Measurements from ENCODE around the gene SHISAL2B.

SHISAL2B gene

DNA sequence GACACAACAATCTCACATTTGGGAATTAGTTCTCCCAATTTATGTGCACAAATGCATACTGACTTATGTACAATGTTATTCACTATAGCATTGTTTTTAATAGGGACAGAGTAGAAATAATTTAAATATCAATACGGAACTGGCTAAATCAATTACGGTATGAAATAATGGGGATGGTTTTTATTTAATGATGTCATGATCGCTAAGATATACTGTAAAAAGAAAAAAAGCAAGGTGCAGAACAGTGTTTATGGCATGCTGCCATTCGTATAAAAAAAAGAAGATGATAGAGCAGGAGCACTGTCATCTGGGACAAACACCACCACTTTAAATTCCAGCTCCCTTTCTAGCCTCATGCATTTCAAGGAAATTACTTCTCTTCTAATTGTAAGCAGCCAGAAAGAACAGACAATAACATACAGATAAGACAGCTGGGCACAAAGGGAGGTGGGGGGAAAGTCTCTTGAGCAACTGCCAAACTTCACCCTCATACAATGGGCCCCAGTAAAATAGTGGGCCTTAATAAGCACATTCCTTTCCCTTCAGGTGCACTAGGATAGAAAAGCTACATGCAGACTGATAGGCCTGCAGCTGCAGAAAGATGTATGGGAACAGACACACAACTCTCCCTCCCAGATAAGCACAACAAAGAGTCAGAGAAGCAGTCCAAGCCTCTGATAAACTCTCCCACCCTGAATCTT, 69.8 kb downstream of the SHISAL2B start:
- peaks cover 0 to 3% of the 10 kb centered on the region in 2 experiments for H3K4me1 ChIP-seq (ENCODE audit: control insufficient read depth in 1 of 2, insufficient read depth in 1 of 2, low read depth in 1 of 2, low read length in 1 of 2)
- no peak overlapping the region for H3K27ac ChIP-seq
- peaks cover 5% of the 10 kb centered on the region for H3K36me3 ChIP-seq
- TF ChIP-seq CTCF (IDR thresholded peaks at IDR 0.05): no peak
- H3K27me3 ChIP-seq: no peaks in the 10 kb centered on the region
- no peak overlapping the region for H3K4me3 ChIP-seq (ENCODE audit: low read depth in 1 of 2, low read length in 1 of 2)
- no peaks in the 10 kb centered on the region for H3K9me3 ChIP-seq

DNA sequence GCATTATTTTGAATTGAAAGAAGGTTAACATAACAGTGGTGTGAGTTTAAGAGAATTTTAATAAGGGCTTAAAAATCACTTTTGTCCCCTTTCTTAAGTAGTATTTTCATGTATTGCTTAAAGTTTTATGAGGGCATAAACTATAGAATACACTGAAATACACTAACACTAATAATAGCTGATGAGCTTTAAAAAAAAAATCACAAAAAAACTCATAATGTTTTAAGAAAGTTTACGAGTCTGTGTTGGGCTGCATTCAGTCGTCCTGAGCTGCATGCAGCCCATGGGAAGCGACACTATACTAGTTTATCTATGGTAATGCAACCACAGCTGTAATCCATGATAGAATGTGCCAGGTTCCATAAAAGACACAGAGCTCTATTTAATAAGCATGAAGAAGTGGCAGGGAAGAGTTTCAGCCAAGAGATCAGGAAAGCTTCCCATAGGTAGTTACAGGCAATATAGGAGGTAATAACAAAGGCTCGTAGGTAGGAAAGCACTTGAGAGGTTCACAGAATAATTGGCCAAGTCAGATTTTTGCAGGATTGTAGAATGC, 73.7 kb downstream of the SHISAL2B start:
- Histone ChIP-seq H3K4me3 (ENCODE audit: low read depth in 1 of 2, low read length in 1 of 2) (no peak overlapping the region), H3K9me3 (no peaks in the 10 kb centered on the region), H3K36me3 (peaks cover 5% of the 10 kb centered on the region), H3K27ac (no peak overlapping the region), H3K27me3 (no peaks in the 10 kb centered on the region), H3K4me1 (ENCODE audit: control insufficient read depth in 1 of 2, insufficient read depth in 1 of 2, low read depth in 1 of 2, low read length in 1 of 2) (peaks cover 33 to 34% of the 10 kb centered on the region in 2 experiments)
- no peak for TF ChIP-seq CTCF (IDR thresholded peaks at IDR 0.05)

DNA sequence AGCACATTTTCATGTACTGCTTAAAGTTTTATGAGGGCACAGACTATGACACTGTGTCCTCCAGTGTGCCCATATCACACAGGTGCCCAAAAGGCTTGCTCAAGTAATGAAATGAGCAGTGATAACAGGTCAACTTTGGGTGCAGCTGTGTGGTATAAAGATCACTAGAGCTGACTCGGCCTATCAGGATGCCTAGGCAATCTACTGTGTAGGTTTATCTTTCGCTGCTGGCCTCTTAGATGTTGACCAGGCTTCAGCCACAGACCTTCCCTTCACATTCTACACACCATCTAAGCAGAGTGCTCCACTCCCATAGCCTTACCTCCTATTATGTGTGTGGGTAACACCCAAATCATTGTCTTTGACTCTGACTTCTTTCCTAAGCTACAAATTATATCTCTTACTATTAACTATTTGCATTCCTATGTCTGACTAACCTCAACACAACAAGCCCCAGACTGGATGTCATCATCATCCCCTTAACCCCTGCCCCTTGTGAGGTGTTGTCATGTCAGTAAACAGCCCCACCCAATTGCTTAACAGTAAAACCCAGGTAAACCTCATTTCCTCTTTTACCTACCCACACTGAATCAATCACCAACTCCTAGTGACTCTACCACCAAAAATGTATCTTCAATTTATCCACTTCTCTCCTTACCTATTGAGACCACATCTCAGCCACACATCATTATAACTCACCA, 75.7 kb downstream of the SHISAL2B start:
- H3K9me3 ChIP-seq: no peaks in the 10 kb centered on the region
- H3K4me1 ChIP-seq (ENCODE audit: control insufficient read depth in 1 of 2, insufficient read depth in 1 of 2, low read depth in 1 of 2, low read length in 1 of 2): peaks cover 43% of the 10 kb centered on the region in 2 experiments
- H3K4me3 ChIP-seq (ENCODE audit: low read depth in 1 of 2, low read length in 1 of 2): no peak overlapping the region
- no peaks in the 10 kb centered on the region for H3K27me3 ChIP-seq
- no peak for TF ChIP-seq CTCF (IDR thresholded peaks at IDR 0.05)
- H3K27ac ChIP-seq: peak overlapping the region; percentile 86
- H3K36me3 ChIP-seq: peaks cover 5% of the 10 kb centered on the region

- no peaks in the 10 kb centered on the region for H3K9me3 ChIP-seq
- no peaks in the 10 kb centered on the region for H3K27me3 ChIP-seq
- H3K36me3 ChIP-seq: no peaks in the 10 kb centered on the region
- H3K27ac ChIP-seq: peak overlapping the region; percentile 86
- H3K4me1 ChIP-seq (ENCODE audit: control insufficient read depth in 1 of 2, insufficient read depth in 1 of 2, low read depth in 1 of 2, low read length in 1 of 2): peaks cover 43% of the 10 kb centered on the region in 2 experiments
- H3K4me3 ChIP-seq (ENCODE audit: low read depth in 1 of 2, low read length in 1 of 2): peak overlapping the region; percentile 81 to 87
- TF ChIP-seq CTCF (IDR thresholded peaks at IDR 0.05): no peak
Observed at GRCh38 chr5:64766941-64767340, 76.6 kb downstream of the SHISAL2B start.
